Upper lobe of right lung (tissue), 1 donor: Measurements from ENCODE around the gene NPB. TPM values are rescaled to one million over a fixed set of nuclear protein-coding genes. Genes with fewer than 3 reads are reported as not detected.

Experiments used
- ATAC-seq: fragments of 200-7000 bp; cut with Tn5 transposase; one replicate; pipeline ENCODE4 v1.9.1; 2020; ENCODE audit warnings: mild to moderate bottlenecking, moderate library complexity
- DNase-seq: peaks from one replicate; pipeline ENCODE4 v3.0.0-alpha.2; 2020
- H3K27ac ChIP-seq: fragments of 200-600 bp; one replicate; pipeline ENCODE4 v1.8.0; 2022
- H3K27me3 ChIP-seq: fragments of 200-600 bp; one replicate; pipeline ENCODE4 v1.8.0; 2022; ENCODE audit warnings: mild to moderate bottlenecking
- H3K36me3 ChIP-seq: fragments of 200-600 bp; one replicate; pipeline ENCODE4 v1.8.0; 2022
- H3K4me1 ChIP-seq: fragments of 200-600 bp; one replicate; pipeline ENCODE4 v1.8.0; 2022
- H3K4me3 ChIP-seq: fragments of 200-600 bp; one replicate; pipeline ENCODE4 v1.8.0; 2022; ENCODE audit warnings: mild to moderate bottlenecking
- H3K9me3 ChIP-seq: fragments of 200-600 bp; one replicate; pipeline ENCODE4 v1.8.0; 2022
- CTCF ChIP-seq: fragments of 200-600 bp; IDR thresholded peaks from one replicate; pipeline ENCODE4 v1.8.0; 2022; ENCODE audit warnings: antibody characterized with exemption
- intact Hi-C: fragments of 100-400 bp; cut with DNase I; formaldehyde crosslinking; loops from one replicate; pipeline ENCODE4 v1.11.0; 2022
- total RNA-seq: library from RNA; stranded (reverse); fragmentation: NEBNext Ultra II Directional; extraction: Animal tissue kit (Norgen Biotek cat#: 25700); gene quantifications from one replicate; pipeline ENCODE4 v1.2.1, GENCODE V29; 2021
- donor health status: DM: no; HTN: yes; CAD: no; lungs with severe emphysema.

The NPB gene
- total RNA-seq, 1 donor from 2014 or later = 0.55 TPM

GRCh38 chr17:81909231-81909630, 7.2 kb downstream of the NPB start:
- intact Hi-C loops = no loop called here
- TF ChIP-seq CTCF = no peak
- ATAC-seq = no peak
- DNase-seq = no peak
- no peak overlapping the region for H3K27ac ChIP-seq
- H3K27me3 ChIP-seq = no peaks in the 10 kb centered on the region
- no peaks in the 10 kb centered on the region for H3K9me3 ChIP-seq
- H3K36me3 ChIP-seq = peaks cover 36% of the 10 kb centered on the region
- H3K4me3 ChIP-seq = no peak overlapping the region
- H3K4me1 ChIP-seq = peaks cover 13% of the 10 kb centered on the region

GRCh38 chr17:81909966-81910839, 8.2 kb downstream of the NPB start:
- ATAC-seq (peak; percentile 2), DNase-seq (no peak)
- H3K36me3 ChIP-seq = peaks cover 46% of the 10 kb centered on the region
- H3K4me3 ChIP-seq = peak overlapping the region; percentile 85
- H3K4me1 ChIP-seq = peaks cover 13% of the 10 kb centered on the region
- intact Hi-C loops = no loop called here
- TF ChIP-seq CTCF = no peak
- no peaks in the 10 kb centered on the region for H3K9me3 ChIP-seq
- no peaks in the 10 kb centered on the region for H3K27me3 ChIP-seq
- H3K27ac ChIP-seq = peak overlapping the region; percentile 60

DNA sequence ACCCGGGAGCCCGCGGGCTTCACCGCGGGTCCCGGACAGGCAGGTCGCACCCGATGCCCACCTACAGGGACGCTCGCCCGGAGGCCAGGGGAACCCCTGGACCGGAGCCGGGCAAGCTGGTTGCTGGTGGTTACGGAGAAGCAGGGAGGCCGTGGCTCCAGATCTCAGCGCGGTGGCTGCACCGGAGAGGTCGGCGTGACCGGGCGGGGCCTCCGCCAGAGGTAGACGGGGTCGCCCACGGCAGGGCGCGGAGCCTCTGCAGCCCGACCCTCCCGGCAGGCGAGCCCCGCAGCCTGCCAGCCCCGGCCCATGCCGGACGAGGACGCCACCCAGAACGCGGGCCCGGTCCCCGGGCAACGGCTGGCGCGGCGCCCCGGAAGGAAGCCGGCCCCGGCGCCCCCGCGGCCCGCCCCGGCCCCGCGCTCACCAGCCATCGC, 8.8 kb downstream of the NPB start:
- Histone ChIP-seq H3K4me1 (peaks cover 13% of the 10 kb centered on the region), H3K27me3 (no peaks in the 10 kb centered on the region), H3K4me3 (peak overlapping the region; percentile 85), H3K27ac (peak overlapping the region; percentile 60), H3K9me3 (no peaks in the 10 kb centered on the region), H3K36me3 (peaks cover 45% of the 10 kb centered on the region)
- ATAC-seq (no peak), DNase-seq (peak; percentile 76)
- no peak for TF ChIP-seq CTCF
- intact Hi-C loops = no loop called here

DNA sequence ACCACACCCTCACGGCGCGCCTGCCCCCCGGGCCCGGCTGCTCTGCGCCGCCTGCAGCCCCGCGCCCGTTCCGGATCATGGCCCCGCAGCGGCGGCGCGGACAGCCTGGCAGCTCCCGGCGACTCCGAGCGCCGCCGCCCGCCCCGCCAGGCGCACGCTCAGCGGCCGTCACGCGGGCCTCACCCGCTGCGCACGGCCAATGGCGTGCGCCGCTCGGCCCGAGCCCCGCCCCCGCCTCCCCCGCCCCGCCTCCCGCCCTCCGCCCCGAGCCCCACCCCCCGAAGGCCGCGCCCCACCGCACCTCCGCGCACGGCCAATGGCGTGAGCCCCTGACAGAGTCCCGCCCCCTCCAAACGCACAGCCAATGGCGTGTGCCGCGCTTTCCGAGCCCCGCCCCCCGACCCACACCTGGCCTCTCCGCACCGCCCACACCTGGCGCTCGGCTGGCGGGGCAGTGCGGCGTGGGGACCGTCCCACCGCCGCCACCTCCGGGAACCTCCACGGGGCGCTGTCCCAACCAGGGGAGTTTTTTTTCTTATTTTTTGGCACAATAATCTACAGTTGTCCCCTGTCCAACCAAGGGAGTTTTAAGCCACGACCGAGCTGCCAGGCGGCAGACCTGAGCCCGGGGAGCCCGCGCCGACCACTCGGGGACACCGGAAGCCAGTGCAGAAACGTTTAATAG, 9.4 kb downstream of the NPB start, which contains the start of gene PCYT2:
PCYT2 (minus strand) TSS at position 123 of the 685 bp plus-strand sequence; CDS start at position 79, 44 bp downstream.
- Histone ChIP-seq H3K4me3 (peak within 1 kb of the TSS; percentile 85), H3K27ac (peak within 1 kb of the TSS; percentile 60), H3K4me1 (peaks cover 14% of the 10 kb centered on the region), H3K9me3 (no peaks in the 10 kb centered on the region), H3K27me3 (no peaks in the 10 kb centered on the region), H3K36me3 (peaks cover 39% of the 10 kb centered on the region)
- DNase-seq (peak; percentile 97), ATAC-seq (peak; percentile 96)
- intact Hi-C loops = no loop called here
- TF ChIP-seq CTCF = peak; percentile 28

- ATAC-seq = no peak
- H3K27me3 ChIP-seq = no peaks in the 10 kb centered on the region
- DNase-seq = no peak
- H3K4me3 ChIP-seq = peak overlapping the region; percentile 16
- intact Hi-C loops = no loop called here
- TF ChIP-seq CTCF = no peak
- H3K27ac ChIP-seq = peak overlapping the region; percentile 55
- peaks cover 19% of the 10 kb centered on the region for H3K4me1 ChIP-seq
- H3K9me3 ChIP-seq = no peaks in the 10 kb centered on the region
- peaks cover 37% of the 10 kb centered on the region for H3K36me3 ChIP-seq
These were observed 9.9 kb downstream of the NPB start for GRCh38 chr17:81911969-81912368.
